GM23248 (cell line): ENCODE results near the gene SNIP1.

Source experiments
- EZH2 ChIP-seq: fragments of 200-600 bp; sonication (generic); IDR thresholded peaks from 2 replicates; pipeline ENCODE4 v1.6.1; 2018; ENCODE audit warnings: antibody characterized with exemption, mild to moderate bottlenecking; ENCODE audit not compliant: insufficient read depth, poor library complexity, severe bottlenecking
- EZH2phosphoT487 ChIP-seq: fragments of 200-600 bp; sonication (generic); IDR thresholded peaks from 2 replicates; pipeline ENCODE4 v1.6.1; 2018; ENCODE audit warnings: antibody characterized with exemption, moderate library complexity, mild to moderate bottlenecking, low read depth; ENCODE audit not compliant: insufficient read depth

- TF ChIP-seq EZH2 (no peak), EZH2phosphoT487 (no peak)
These were observed 2.7 kb upstream of the SNIP1 start, which contains the start of gene DNALI1 for GRCh38 chr1:37556712-37557196.
